NB4 (cell line): ENCODE data around the gene ZSCAN22.

Source experiments
- CTCF ChIP-seq: IDR thresholded peaks from one replicate; pipeline ENCODE4 v1.5.1; 2012; ENCODE audit warnings: low read depth, low read length
- POLR2A ChIP-seq: IDR thresholded peaks from 2 replicates; pipeline ENCODE4 v1.6.1; 2011; ENCODE audit warnings: mild to moderate bottlenecking; ENCODE audit not compliant: insufficient read length; ENCODE audit errors: extremely low read depth

- TF ChIP-seq CTCF (no peak), POLR2A (peak; percentile 89)
Observed at GRCh38 chr19:58386576-58387337, 60.0 kb downstream of the ZSCAN22 start, which contains the start of gene RPS5.
